GM10847 (cell line): ENCODE measurements around the gene LARGE1.

Experiments used
- POLR2A ChIP-seq: IDR thresholded peaks from 2 replicates; pipeline ENCODE4 v1.6.1; 2011; ENCODE audit not compliant: insufficient read length; ENCODE audit errors: extremely low read depth

LARGE1 gene

GRCh38 chr22:33717694-33718396 lies 202.4 kb downstream of the LARGE1 start:
- TF ChIP-seq POLR2A: no peak

DNA sequence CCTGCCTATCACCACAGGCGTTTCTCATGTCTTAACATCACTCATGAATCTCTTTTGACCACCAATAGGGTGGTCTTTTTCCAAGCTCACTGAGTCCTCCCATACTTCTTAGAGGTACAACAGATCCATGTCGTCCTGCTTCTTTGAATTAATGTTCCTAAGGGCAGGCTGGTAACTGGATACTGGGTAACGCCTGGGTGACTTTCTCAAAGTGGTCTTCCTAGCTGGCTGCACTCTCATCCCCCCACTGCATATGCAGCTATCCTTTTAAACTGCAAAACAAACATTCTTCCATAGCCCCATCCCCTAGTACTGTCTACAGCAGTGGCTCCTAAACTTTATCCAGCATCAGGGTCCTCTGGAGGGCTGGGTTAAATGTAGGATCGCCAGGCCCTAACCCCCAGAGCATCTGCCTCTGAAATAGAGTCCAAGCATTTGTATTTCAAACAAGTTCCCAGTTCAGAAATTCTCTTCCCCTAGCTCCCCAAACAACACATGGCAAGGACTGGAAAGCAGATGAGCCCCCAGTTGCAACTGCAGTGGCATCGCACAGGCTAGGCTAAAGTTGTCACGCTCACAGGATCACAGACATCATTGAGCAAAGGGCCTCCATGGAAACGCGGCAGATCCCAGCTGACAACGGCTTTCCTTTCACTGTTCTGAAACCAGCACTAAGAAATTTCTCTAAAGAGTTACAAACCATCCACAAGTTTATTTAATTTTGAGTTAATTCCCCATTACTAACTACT lies 204.9 kb downstream of the LARGE1 start:
- TF ChIP-seq POLR2A: no peak

- no peak for TF ChIP-seq POLR2A
These were observed 209.9 kb downstream of the LARGE1 start for GRCh38 chr22:33710326-33710725.

GRCh38 chr22:33707581-33707980 lies 212.7 kb downstream of the LARGE1 start:
- no peak for TF ChIP-seq POLR2A

- no peak for TF ChIP-seq POLR2A
These were observed 214.2 kb downstream of the LARGE1 start for GRCh38 chr22:33706100-33706499.

GRCh38 chr22:33699176-33699575 lies 221.1 kb downstream of the LARGE1 start:
- no peak for TF ChIP-seq POLR2A

DNA sequence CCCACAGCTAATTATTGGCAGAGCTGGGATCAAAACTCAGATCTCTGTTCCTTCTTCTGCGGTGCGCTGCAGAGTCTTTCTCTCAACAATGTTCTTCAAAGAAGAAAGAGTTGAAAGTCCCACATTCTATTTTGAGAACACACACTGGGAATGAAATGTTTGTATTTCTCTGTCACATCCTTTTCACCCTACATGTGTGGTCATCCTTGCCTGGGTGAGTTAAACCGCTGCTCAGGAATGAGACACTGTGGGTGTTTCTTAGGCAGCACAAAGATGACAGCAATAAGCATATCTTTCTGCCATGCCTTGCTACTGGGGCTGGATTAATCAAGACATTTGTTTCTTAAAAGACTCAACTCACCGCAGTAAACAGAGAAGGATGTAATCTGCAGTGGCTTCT lies 222.6 kb downstream of the LARGE1 start:
- no peak for TF ChIP-seq POLR2A

- no peak for TF ChIP-seq POLR2A
These were observed 229.1 kb downstream of the LARGE1 start for GRCh38 chr22:33691057-33691630.

DNA sequence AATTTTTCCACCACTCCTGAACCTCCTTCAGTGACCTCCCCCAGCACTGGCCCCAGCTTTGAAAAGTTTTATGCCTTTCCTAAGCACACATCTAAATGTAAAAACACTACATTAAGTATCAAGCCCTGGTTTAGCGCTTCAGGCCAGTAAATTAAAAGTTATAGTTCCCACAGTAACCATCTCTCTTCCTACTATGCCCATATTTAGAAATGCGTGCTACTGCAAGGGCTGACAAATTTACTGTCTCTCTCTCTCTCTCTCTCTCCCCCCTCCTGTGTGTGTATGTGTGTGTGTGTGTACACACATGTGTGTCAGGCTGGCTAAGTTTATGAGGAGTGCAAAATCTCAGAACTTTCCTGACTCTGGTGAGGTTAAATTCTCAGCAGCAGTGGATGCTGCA lies 231.4 kb downstream of the LARGE1 start:
- TF ChIP-seq POLR2A: no peak

DNA sequence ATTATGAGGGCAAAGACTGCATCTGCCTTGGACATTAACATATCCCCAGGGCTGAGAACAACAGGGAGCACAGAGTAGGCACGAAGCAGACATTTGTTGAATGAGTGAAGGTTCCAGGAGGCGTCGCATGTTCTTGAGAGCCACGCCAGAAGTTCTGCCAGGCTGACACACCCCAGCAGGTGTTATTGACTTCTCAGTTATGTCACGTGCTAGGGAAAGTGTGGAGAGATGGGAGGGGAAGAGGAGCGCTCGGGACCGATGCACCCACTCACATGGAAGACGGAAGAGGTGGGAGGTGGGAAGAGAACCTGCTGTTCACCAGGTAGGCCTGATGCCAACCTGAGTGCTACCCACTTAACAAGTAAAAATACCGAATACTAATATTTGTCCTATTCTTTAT lies 232.8 kb downstream of the LARGE1 start:
- no peak for TF ChIP-seq POLR2A

- TF ChIP-seq POLR2A: no peak
These were observed 236.2 kb downstream of the LARGE1 start for GRCh38 chr22:33684087-33684486.

- TF ChIP-seq POLR2A: no peak
These were observed 237.3 kb downstream of the LARGE1 start for GRCh38 chr22:33682927-33683326.

- TF ChIP-seq POLR2A: no peak
These were observed 239.6 kb downstream of the LARGE1 start for GRCh38 chr22:33680632-33681031.

DNA sequence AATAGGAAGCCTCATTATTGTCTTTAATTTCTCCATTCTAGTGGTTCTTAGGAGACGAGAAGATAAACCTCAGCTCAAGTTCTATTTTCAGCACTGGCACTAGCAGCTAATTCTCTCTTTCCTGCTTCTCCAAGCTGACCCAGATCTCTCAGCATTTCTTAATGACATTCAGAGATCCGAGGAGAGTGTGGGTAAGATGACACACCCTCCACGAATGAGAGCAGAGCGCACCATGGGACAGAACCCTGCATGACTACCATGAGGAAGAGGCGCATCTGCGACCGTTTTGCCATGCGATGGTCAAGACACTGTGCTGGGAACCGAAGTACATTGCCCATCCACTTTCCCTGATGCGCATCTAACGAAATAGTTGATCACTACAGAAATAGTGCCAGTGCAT lies 241.8 kb downstream of the LARGE1 start:
- TF ChIP-seq POLR2A: no peak

DNA sequence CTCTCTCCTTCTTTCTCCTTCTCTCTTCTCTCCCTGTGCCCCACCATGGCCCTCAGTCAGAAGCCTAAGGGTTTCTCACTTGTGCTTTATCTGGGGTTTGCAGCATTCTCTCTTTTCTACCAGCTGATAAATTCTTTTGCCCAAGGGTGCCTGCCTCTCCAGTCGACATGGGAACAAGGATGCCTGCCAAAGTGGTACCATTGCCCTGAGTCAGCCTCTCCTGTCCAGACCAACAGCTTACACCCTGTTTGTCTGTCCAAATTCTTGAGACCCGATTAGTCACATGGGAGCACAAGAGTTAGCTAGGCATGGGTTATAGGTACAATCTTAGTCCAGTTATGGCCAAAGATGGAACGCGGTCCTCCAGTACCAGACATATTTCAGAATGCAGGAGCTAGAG lies 242.7 kb downstream of the LARGE1 start:
- TF ChIP-seq POLR2A: no peak

- no peak for TF ChIP-seq POLR2A
These were observed 245.9 kb downstream of the LARGE1 start for GRCh38 chr22:33674357-33674756.
